ENCODE measurements around the gene PEAR1.

GRCh38 chr1:156858555-156858956 is 35.0 kb upstream of the PEAR1 start:
- TF ChIP-seq CTCF (IDR thresholded peaks at IDR 0.05) (no peak), POLR2A (IDR thresholded peaks at IDR 0.05) (no peak), EP300 (IDR thresholded peaks at IDR 0.05) (no peak)
